ENCODE results near the gene AMPD2. TPM values are rescaled to one million over a fixed set of nuclear protein-coding genes. Genes with fewer than 3 reads are reported as not detected.

The AMPD2 gene
- total RNA-seq, 2 experiments from 2014 or later, result 170 to 191 TPM

DNA sequence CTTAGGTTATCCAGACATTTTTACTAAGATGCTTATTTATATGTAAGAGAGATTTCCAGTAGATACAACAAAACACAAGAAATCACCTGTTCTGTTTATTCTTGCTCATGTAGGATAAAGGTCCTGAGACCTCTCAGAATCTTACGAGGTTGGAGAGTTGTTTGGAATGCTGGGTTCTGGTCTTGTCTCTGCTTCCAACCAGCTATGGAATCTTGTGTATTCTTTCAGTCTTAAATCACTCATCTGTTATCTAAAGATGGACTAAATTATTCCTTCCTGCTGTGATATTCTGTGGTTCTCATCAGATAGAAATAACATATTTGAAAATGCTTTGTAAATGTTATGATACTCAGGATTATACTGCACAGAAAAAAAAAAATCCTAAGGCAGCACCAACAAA is 21.5 kb upstream of the AMPD2 start:
- POLR2A ChIA-PET, result interaction anchor here (1.7 kb wide), 1 partner anchor 50 kb away, joined by 4 read pairs; the partner anchor contains the start of gene GNAI3

DNA sequence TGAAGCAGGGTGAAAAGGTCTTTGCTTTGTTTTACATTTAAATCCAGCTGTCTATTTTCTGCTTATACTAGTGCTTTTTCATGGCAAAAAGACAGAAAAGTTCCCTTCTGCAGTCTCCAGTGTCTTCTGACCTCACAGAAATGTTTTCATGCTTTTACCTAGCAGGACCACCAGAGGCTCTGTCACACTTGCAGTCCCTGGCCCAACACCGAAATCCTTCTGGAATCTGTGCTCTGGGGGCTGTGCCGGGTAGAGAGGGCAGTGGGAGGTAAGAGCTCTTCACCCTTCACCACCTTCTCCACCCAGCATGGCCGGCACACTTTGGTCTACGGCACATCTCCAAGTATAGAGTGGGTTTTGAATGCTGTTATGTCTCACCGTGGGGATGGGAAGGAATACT is 21.0 kb upstream of the AMPD2 start:
- Histone ChIP-seq H3K27me3 (ENCODE audit: control insufficient read depth in 1 of 2, insufficient read depth in 2 of 2, low read length in 2 of 2) (no peaks in the 10 kb centered on the region), H3K36me3 (ENCODE audit: insufficient read depth, low read length) (peaks cover 10% of the 10 kb centered on the region), H3K4me3 (ENCODE audit: low read length) (no peak overlapping the region), H3K27ac (ENCODE audit: low read depth in 1 of 2, low read length in 2 of 2) (no peak overlapping the region), H3K9me3 (ENCODE audit: control insufficient read depth in 1 of 2, insufficient read depth in 1 of 2, low read length in 2 of 2) (no peaks in the 10 kb centered on the region), H3K4me1 (ENCODE audit: insufficient read depth, low read length) (peaks cover 2% of the 10 kb centered on the region)
- H3K36me3 Mint-ChIP-seq (ENCODE audit: low read depth), result peaks cover 32% of the 10 kb centered on the region
- no peak overlapping the region for H3K27ac Mint-ChIP-seq
- H3K4me3 Mint-ChIP-seq, result no peak overlapping the region
- ATAC-seq (ENCODE audit: poor library complexity) (no peak), DNase-seq (peak in 1 of 14 experiments; percentile 15)
- no peaks in the 10 kb centered on the region for H3K9me3 Mint-ChIP-seq
- intact Hi-C loops (cut with DNase I, micrococcal nuclease), result no loop called here
- H3K4me1 Mint-ChIP-seq (ENCODE audit: low read depth), result peaks cover 18% of the 10 kb centered on the region
- TF ChIP-seq, protein P1, sequence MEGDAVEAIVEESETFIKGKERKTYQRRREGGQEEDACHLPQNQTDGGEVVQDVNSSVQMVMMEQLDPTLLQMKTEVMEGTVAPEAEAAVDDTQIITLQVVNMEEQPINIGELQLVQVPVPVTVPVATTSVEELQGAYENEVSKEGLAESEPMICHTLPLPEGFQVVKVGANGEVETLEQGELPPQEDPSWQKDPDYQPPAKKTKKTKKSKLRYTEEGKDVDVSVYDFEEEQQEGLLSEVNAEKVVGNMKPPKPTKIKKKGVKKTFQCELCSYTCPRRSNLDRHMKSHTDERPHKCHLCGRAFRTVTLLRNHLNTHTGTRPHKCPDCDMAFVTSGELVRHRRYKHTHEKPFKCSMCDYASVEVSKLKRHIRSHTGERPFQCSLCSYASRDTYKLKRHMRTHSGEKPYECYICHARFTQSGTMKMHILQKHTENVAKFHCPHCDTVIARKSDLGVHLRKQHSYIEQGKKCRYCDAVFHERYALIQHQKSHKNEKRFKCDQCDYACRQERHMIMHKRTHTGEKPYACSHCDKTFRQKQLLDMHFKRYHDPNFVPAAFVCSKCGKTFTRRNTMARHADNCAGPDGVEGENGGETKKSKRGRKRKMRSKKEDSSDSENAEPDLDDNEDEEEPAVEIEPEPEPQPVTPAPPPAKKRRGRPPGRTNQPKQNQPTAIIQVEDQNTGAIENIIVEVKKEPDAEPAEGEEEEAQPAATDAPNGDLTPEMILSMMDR (IDR thresholded peaks at IDR 0.05), result no peak
- no peaks in the 10 kb centered on the region for H3K27me3 Mint-ChIP-seq
- ChIA-PET CTCF (interaction anchor here (0.6 to 2.5 kb wide), 3 partner anchors 41 to 1302 kb away, joined by 3 to 7 read pairs (median 3); no protein-coding TSS in a partner anchor), POLR2A (no interaction called here)

More for the DNA sequence above, 21.5 kb upstream of the AMPD2 start:
- ATAC-seq (ENCODE audit: poor library complexity), result no peak
- H3K27ac Mint-ChIP-seq, result no peak overlapping the region
- H3K27me3 Mint-ChIP-seq, result no peaks in the 10 kb centered on the region
- peaks cover 2% of the 10 kb centered on the region for H3K4me1 ChIP-seq (ENCODE audit: insufficient read depth, low read length)
- intact Hi-C loops (cut with DNase I, micrococcal nuclease), result no loop called here
- peaks cover 37% of the 10 kb centered on the region for H3K36me3 Mint-ChIP-seq (ENCODE audit: low read depth)
- no peaks in the 10 kb centered on the region for H3K9me3 Mint-ChIP-seq
- TF ChIP-seq, protein P1 (IDR thresholded peaks at IDR 0.05), result no peak
- DNase-seq, result no peak
- H3K36me3 ChIP-seq (ENCODE audit: insufficient read depth, low read length), result peaks cover 14% of the 10 kb centered on the region
- H3K4me3 Mint-ChIP-seq, result no peak overlapping the region
- H3K9me3 ChIP-seq (ENCODE audit: control insufficient read depth in 1 of 2, insufficient read depth in 1 of 2, low read length in 2 of 2), result no peaks in the 10 kb centered on the region
- CTCF ChIA-PET, result interaction anchor here (0.8 to 2.5 kb wide), 4 partner anchors 11 to 52 kb away, joined by 3 to 7 read pairs (median 4); no protein-coding TSS in a partner anchor
- no peaks in the 10 kb centered on the region for H3K27me3 ChIP-seq (ENCODE audit: control insufficient read depth in 1 of 2, insufficient read depth in 2 of 2, low read length in 2 of 2)
- no peak overlapping the region for H3K4me3 ChIP-seq (ENCODE audit: low read length)
- no peak overlapping the region for H3K27ac ChIP-seq (ENCODE audit: low read depth in 1 of 2, low read length in 2 of 2)
- H3K4me1 Mint-ChIP-seq (ENCODE audit: low read depth), result peaks cover 13% of the 10 kb centered on the region

DNA sequence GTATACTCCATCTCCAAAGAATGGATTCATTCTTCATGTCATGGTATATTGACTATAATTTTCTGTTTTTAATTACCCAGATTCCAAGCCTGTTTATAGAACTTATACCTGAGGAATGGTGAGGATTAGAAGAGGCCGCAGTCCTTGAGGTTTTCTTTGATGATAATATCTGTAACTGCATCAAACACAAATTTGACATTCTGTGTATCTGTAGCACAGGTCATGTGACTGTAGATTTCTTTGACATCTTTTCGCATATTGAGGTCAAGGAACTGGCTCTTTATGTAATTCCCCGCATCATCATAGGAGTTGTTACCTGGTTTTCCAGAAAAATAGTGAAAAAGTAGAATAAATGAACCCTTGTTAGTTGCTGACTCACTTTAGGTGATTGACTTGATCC is 16.4 kb upstream of the AMPD2 start:
- peak; percentile 78 for ATAC-seq (ENCODE audit: poor library complexity)
- Histone ChIP-seq H3K36me3 (ENCODE audit: insufficient read depth, low read length) (peaks cover 3% of the 10 kb centered on the region), H3K4me1 (ENCODE audit: insufficient read depth, low read length) (peaks cover 2% of the 10 kb centered on the region), H3K4me3 (ENCODE audit: low read length) (no peak overlapping the region), H3K9me3 (ENCODE audit: control insufficient read depth in 1 of 2, insufficient read depth in 1 of 2, low read length in 2 of 2) (no peaks in the 10 kb centered on the region), H3K27ac (ENCODE audit: low read depth in 1 of 2, low read length in 2 of 2) (no peak overlapping the region), H3K27me3 (ENCODE audit: control insufficient read depth in 1 of 2, insufficient read depth in 2 of 2, low read length in 2 of 2) (no peaks in the 10 kb centered on the region)
- Mint-ChIP-seq H3K4me3 (no peak overlapping the region), H3K36me3 (ENCODE audit: low read depth) (peaks cover 6% of the 10 kb centered on the region), H3K4me1 (ENCODE audit: low read depth) (peaks cover 32% of the 10 kb centered on the region), H3K9me3 (no peaks in the 10 kb centered on the region), H3K27me3 (no peaks in the 10 kb centered on the region), H3K27ac (peak overlapping the region; percentile 71)
- DNase-seq, result peak in 3 of 14 experiments; percentile 38 to 55 (median 39)
- intact Hi-C loops (cut with DNase I, micrococcal nuclease), result no loop called here
- ChIA-PET CTCF (interaction anchor here (0.7 kb wide), 1 partner anchor 14 kb away, joined by 5 read pairs; no protein-coding TSS in a partner anchor), POLR2A (no interaction called here)
- TF ChIP-seq, protein P1 (IDR thresholded peaks at IDR 0.05), result no peak
